Immature natural killer cell (primary cell): ENCODE data around the gene SFR1. TPM values are rescaled to one million over a fixed set of nuclear protein-coding genes. Genes with fewer than 3 reads are reported as not detected.

Experiments used
- DNase-seq, 3 donors: peaks; one replicate each; pipeline ENCODE4 v3.0.0; 2022; ENCODE audit warnings: mixed read lengths in 1 of 3
- H3K27ac Mint-ChIP-seq, 6 donors: one replicate each; pipeline ENCODE4 v1.8.0; 2020; ENCODE audit warnings: mixed read lengths in 6 of 6, mild to moderate bottlenecking in 5 of 6, inconsistent platforms in 4 of 6, moderate library complexity in 3 of 6
- H3K27me3 Mint-ChIP-seq, 3 donors: one replicate each; pipeline ENCODE4 v1.8.0; 2020 to 2021; ENCODE audit warnings: low read depth in 3 of 3, mild to moderate bottlenecking in 3 of 3, mixed read lengths in 3 of 3, moderate library complexity in 3 of 3, inconsistent platforms in 1 of 3
- H3K36me3 Mint-ChIP-seq, 3 donors: one replicate each; pipeline ENCODE4 v1.8.0; 2020; ENCODE audit warnings: mixed read lengths in 3 of 3, inconsistent platforms in 2 of 3, mild to moderate bottlenecking in 2 of 3
- H3K4me1 Mint-ChIP-seq, 2 donors: one replicate each; pipeline ENCODE4 v1.8.0; 2020; ENCODE audit warnings: inconsistent platforms in 2 of 2, mild to moderate bottlenecking in 2 of 2, mixed read lengths in 2 of 2, moderate library complexity in 1 of 2
- H3K4me3 Mint-ChIP-seq, 5 donors: one replicate each; pipeline ENCODE4 v1.8.0; 2020; ENCODE audit warnings: mild to moderate bottlenecking in 5 of 5, mixed read lengths in 5 of 5, inconsistent platforms in 3 of 5, moderate library complexity in 3 of 5
- H3K9me3 Mint-ChIP-seq, 6 donors: one replicate each; pipeline ENCODE4 v1.8.0; 2020; ENCODE audit warnings: mild to moderate bottlenecking in 6 of 6, mixed read lengths in 6 of 6, inconsistent platforms in 4 of 6, moderate library complexity in 3 of 6
- polyA plus RNA-seq, 3 donors: library from polyadenylated mRNA; unstranded; fragments of 300-500 nt; fragmentation: Illumina TruSeq; gene quantifications; one replicate each; pipeline ENCODE4 v1.2.3, GENCODE V29; 2021

SFR1 gene
- polyA plus RNA-seq, 3 donors from 2014 or later = 15.7 to 19.0 (median 16.7) TPM

GRCh38 chr10:104120903-104121484 is 977 bp upstream of the SFR1 start:
- peak overlapping the region; percentile 98 to 99 (median 98) for H3K27ac Mint-ChIP-seq
- peaks cover 16 to 23% (median 21%) of the 10 kb centered on the region in 3 donors for H3K27me3 Mint-ChIP-seq
- no peaks in the 10 kb centered on the region for H3K9me3 Mint-ChIP-seq
- peak overlapping the region; percentile 94 to 99 (median 96) for H3K4me3 Mint-ChIP-seq
- peak; percentile 85 to 86 (median 86) for DNase-seq
- H3K4me1 Mint-ChIP-seq = peaks cover 15 to 29% of the 10 kb centered on the region in 2 donors
- peaks cover 3 to 6% (median 4%) of the 10 kb centered on the region in 3 donors for H3K36me3 Mint-ChIP-seq

- no peaks in the 10 kb centered on the region for H3K9me3 Mint-ChIP-seq
- H3K27me3 Mint-ChIP-seq = peaks cover 16 to 23% (median 21%) of the 10 kb centered on the region in 3 donors
- peak overlapping the region; percentile 94 to 99 (median 96) for H3K4me3 Mint-ChIP-seq
Observed at GRCh38 chr10:104122225-104123107, 495 bp downstream of the SFR1 start.

DNA sequence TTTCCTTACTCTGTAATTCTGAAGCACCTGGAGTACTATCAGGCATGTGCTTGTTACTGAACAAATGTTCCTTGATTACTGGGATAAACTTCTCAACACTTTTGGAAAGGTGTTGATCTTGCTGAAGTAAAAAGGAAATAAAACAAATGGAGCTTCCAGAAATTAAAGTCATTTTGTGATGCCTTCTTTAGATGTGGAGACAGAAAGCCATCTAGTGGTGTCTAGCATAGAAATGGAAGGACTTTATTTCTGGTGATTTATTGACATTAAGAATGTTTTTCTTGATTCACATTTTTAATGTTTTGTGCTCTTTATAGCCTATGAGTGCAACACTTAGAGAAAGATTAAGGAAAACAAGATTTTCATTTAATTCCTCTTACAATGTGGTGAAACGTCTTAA is 1.4 kb downstream of the SFR1 start:
- Mint-ChIP-seq H3K36me3 (peaks cover 3 to 10% (median 4%) of the 10 kb centered on the region in 3 donors), H3K4me3 (peak overlapping the region; percentile 94 to 99 (median 96)), H3K9me3 (no peaks in the 10 kb centered on the region), H3K4me1 (peaks cover 15 to 29% of the 10 kb centered on the region in 2 donors), H3K27ac (peak overlapping the region in 5 of 6 donors; percentile 57 to 99 (median 98)), H3K27me3 (peaks cover 16 to 21% (median 18%) of the 10 kb centered on the region in 3 donors)
- no peak for DNase-seq

More at GRCh38 chr10:104122225-104123107, 495 bp downstream of the SFR1 start:
- Mint-ChIP-seq H3K36me3 (peaks cover 3 to 10% (median 4%) of the 10 kb centered on the region in 3 donors), H3K27ac (peak overlapping the region; percentile 98 to 99 (median 98)), H3K4me1 (peaks cover 15 to 29% of the 10 kb centered on the region in 2 donors)
- no peak for DNase-seq

GRCh38 chr10:104127411-104127810 is 5.4 kb downstream of the SFR1 start:
- Mint-ChIP-seq H3K27ac (peak overlapping the region in 1 of 6 donors; percentile 39), H3K27me3 (peaks cover 0 to 2% (median 0%) of the 10 kb centered on the region in 3 donors), H3K36me3 (peaks cover 3 to 10% (median 4%) of the 10 kb centered on the region in 3 donors), H3K4me1 (peaks cover 3 to 10% of the 10 kb centered on the region in 2 donors), H3K4me3 (no peak overlapping the region), H3K9me3 (no peaks in the 10 kb centered on the region)
- peak in 1 of 3 donors; percentile 5 for DNase-seq

GRCh38 chr10:104128214-104128613 is 6.2 kb downstream of the SFR1 start:
- Mint-ChIP-seq H3K4me3 (no peak overlapping the region), H3K36me3 (peaks cover 3 to 10% (median 4%) of the 10 kb centered on the region in 3 donors)

GRCh38 chr10:104130041-104130440 is 8.1 kb downstream of the SFR1 start:
- Mint-ChIP-seq H3K9me3 (no peaks in the 10 kb centered on the region), H3K4me3 (no peak overlapping the region), H3K4me1 (no peaks in the 10 kb centered on the region), H3K36me3 (peaks cover 3 to 8% (median 4%) of the 10 kb centered on the region in 3 donors), H3K27ac (no peak overlapping the region), H3K27me3 (peaks cover 0 to 12% (median 0%) of the 10 kb centered on the region in 3 donors)
- no peak for DNase-seq

More at GRCh38 chr10:104128214-104128613, 6.2 kb downstream of the SFR1 start:
- Mint-ChIP-seq H3K27ac (no peak overlapping the region), H3K27me3 (peaks cover 0 to 3% (median 1%) of the 10 kb centered on the region in 3 donors), H3K9me3 (no peaks in the 10 kb centered on the region), H3K4me1 (peaks cover 0 to 2% of the 10 kb centered on the region in 2 donors)
- no peak for DNase-seq

- DNase-seq = no peak
- peaks cover 0 to 12% (median 2%) of the 10 kb centered on the region in 3 donors for H3K27me3 Mint-ChIP-seq
- H3K4me3 Mint-ChIP-seq = no peak overlapping the region
- no peaks in the 10 kb centered on the region for H3K36me3 Mint-ChIP-seq
- H3K27ac Mint-ChIP-seq = no peak overlapping the region
- H3K4me1 Mint-ChIP-seq = no peaks in the 10 kb centered on the region
- no peaks in the 10 kb centered on the region for H3K9me3 Mint-ChIP-seq
Observed at GRCh38 chr10:104138131-104138530, 16.2 kb downstream of the SFR1 start.

- Mint-ChIP-seq H3K4me3 (no peak overlapping the region), H3K4me1 (no peaks in the 10 kb centered on the region), H3K27ac (no peak overlapping the region), H3K36me3 (no peaks in the 10 kb centered on the region), H3K9me3 (no peaks in the 10 kb centered on the region), H3K27me3 (peaks cover 0 to 7% (median 2%) of the 10 kb centered on the region in 3 donors)
- DNase-seq = no peak
Observed at GRCh38 chr10:104139221-104139620, 17.2 kb downstream of the SFR1 start.

GRCh38 chr10:104142081-104142480 is 20.1 kb downstream of the SFR1 start:
- H3K9me3 Mint-ChIP-seq = no peaks in the 10 kb centered on the region
- H3K4me1 Mint-ChIP-seq = no peaks in the 10 kb centered on the region
- no peaks in the 10 kb centered on the region for H3K36me3 Mint-ChIP-seq
- H3K27me3 Mint-ChIP-seq = peaks cover 0 to 3% (median 0%) of the 10 kb centered on the region in 3 donors
- H3K4me3 Mint-ChIP-seq = no peak overlapping the region
- H3K27ac Mint-ChIP-seq = no peak overlapping the region
- DNase-seq = no peak

DNA sequence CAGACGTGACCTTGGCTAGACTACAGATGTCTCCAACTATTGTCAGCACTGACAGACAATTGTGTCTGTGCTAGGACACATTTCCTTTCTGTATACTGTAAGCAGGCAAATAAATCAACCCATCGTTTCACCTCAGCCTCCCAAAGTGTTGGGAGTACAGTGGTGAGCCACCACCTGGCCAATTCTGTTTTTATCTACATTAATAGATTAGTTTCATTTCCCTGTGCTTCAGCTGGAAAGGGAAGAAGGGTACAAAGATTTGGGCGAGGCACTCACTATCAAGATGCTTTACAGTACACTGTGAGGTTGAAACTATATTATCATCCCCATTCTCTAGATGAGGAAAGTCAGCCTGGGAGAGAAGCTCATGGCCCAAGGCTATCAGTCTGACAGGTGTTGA is 21.9 kb downstream of the SFR1 start:
- Mint-ChIP-seq H3K4me1 (no peaks in the 10 kb centered on the region), H3K36me3 (no peaks in the 10 kb centered on the region), H3K4me3 (no peak overlapping the region), H3K27me3 (peaks cover 0 to 7% (median 2%) of the 10 kb centered on the region in 3 donors), H3K27ac (no peak overlapping the region), H3K9me3 (no peaks in the 10 kb centered on the region)
- DNase-seq = no peak

DNA sequence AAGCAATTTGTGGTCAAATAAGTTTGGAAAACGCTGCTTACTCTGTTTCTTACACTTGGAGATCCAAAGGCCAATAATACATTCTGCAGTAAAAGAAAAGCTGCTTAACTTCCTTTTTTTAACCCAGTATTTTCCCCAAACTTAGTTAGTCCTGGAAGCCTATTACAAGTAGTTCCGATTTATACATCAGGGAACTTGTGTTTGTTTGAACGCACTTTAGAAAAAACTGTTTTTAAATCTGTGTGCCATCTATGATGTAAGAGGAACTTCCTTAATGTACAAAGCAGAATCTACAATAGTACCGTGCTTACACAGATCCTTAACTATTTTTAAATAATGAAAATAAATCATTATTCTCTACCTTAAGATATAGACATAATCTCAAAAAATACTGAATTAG is 23.0 kb downstream of the SFR1 start:
- Mint-ChIP-seq H3K27ac (no peak overlapping the region), H3K4me3 (no peak overlapping the region), H3K27me3 (peaks cover 0 to 7% (median 2%) of the 10 kb centered on the region in 3 donors), H3K4me1 (no peaks in the 10 kb centered on the region), H3K36me3 (no peaks in the 10 kb centered on the region), H3K9me3 (no peaks in the 10 kb centered on the region)
- DNase-seq = no peak

DNA sequence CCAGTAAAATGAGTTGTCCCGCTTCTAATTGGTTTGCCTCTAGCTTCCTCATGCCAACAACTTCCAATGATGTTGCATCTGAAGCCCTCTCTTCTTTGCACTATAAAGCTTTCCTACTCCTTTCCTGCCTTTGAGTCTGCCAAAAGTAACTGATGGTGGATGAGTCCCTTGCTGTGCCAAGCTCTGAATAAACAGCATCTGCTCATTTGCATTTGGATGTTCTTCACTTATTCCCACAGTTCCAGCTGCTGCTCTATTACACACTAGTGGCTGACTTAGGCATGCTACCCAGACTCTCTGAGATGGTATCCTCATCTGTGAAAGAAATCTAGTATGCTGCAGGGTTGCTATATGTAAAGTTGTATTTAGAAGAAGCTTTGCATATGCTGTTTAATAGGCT is 24.9 kb downstream of the SFR1 start:
- H3K27me3 Mint-ChIP-seq = peaks cover 9 to 12% (median 10%) of the 10 kb centered on the region in 3 donors
- peaks cover 2 to 13% (median 7%) of the 10 kb centered on the region in 6 donors for H3K9me3 Mint-ChIP-seq
- H3K4me3 Mint-ChIP-seq = no peak overlapping the region
- no peak overlapping the region for H3K27ac Mint-ChIP-seq
- no peaks in the 10 kb centered on the region for H3K4me1 Mint-ChIP-seq
- H3K36me3 Mint-ChIP-seq = peaks cover 0 to 4% (median 1%) of the 10 kb centered on the region in 3 donors
- no peak for DNase-seq

GRCh38 chr10:104150139-104150538 is 28.2 kb downstream of the SFR1 start:
- Mint-ChIP-seq H3K4me3 (no peak overlapping the region), H3K27ac (no peak overlapping the region), H3K4me1 (no peaks in the 10 kb centered on the region), H3K36me3 (peaks cover 6 to 13% (median 6%) of the 10 kb centered on the region in 3 donors), H3K27me3 (peaks cover 9 to 22% (median 14%) of the 10 kb centered on the region in 3 donors), H3K9me3 (peaks cover 10 to 22% (median 14%) of the 10 kb centered on the region in 6 donors)
- no peak for DNase-seq

DNA sequence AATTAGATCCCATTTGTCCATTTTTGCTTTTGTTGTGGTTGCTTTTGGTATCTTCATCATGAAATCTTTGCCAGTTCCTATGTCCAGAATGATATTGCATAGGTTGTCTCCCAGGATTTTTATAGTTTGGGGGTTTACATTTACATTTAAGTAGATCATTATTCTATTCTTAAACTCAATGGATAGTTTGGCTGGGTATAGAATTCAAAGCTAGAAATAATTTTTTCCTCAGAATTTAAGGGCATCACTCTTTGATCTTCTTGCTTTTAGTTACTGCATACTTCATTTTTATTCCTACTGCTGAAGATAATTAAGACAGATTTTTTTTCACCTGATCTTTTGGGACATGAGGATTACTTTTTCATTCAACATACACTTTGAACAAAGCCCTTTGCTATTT is 29.8 kb downstream of the SFR1 start:
- H3K9me3 Mint-ChIP-seq = peaks cover 10 to 22% (median 14%) of the 10 kb centered on the region in 6 donors
- peaks cover 6 to 13% (median 6%) of the 10 kb centered on the region in 3 donors for H3K36me3 Mint-ChIP-seq
- DNase-seq = no peak
- H3K27me3 Mint-ChIP-seq = peaks cover 12 to 28% (median 13%) of the 10 kb centered on the region in 3 donors
- no peak overlapping the region for H3K27ac Mint-ChIP-seq
- no peak overlapping the region for H3K4me3 Mint-ChIP-seq
- no peaks in the 10 kb centered on the region for H3K4me1 Mint-ChIP-seq
